Upper lobe of left lung (tissue), 6 donors: Measurements from ENCODE around the gene CNN1. TPM values are rescaled to one million over a fixed set of nuclear protein-coding genes. Genes with fewer than 3 reads are reported as not detected.

Experiments used
- ATAC-seq, 2 donors: fragments of 200-7000 bp; cut with Tn5 transposase; one replicate each; pipeline ENCODE4 v1.9.1; 2022; ENCODE audit warnings: mild to moderate bottlenecking in 2 of 2, moderate library complexity in 2 of 2; ENCODE audit not compliant: low FRiP score in 2 of 2
- DNase-seq, 2 donors: peaks; one replicate each; pipeline ENCODE4 v3.0.0-alpha.2; 2019 to 2020
- H3K27ac ChIP-seq, 4 donors: fragments of 200-600 bp; sonication (generic); one replicate each; pipeline ENCODE4 v1.5.1; 2016 to 2019
- H3K27me3 ChIP-seq, 4 donors: fragments of 200-600 bp; sonication (generic); one replicate each; pipeline ENCODE4 v1.5.1; 2017 to 2019
- H3K36me3 ChIP-seq, 4 donors: fragments of 200-600 bp; sonication (generic); one replicate each; pipeline ENCODE4 v1.5.1; 2016 to 2019
- H3K4me1 ChIP-seq, 4 donors: fragments of 200-600 bp; sonication (generic); one replicate each; pipeline ENCODE4 v1.5.1; 2018 to 2019
- H3K4me3 ChIP-seq, 4 donors: fragments of 200-600 bp; sonication (generic); one replicate each; pipeline ENCODE4 v1.5.1; 2017 to 2019; ENCODE audit warnings: mild to moderate bottlenecking in 2 of 4, moderate library complexity in 1 of 4
- H3K9me3 ChIP-seq, 4 donors: fragments of 200-600 bp; sonication (generic); one replicate each; pipeline ENCODE4 v1.5.1; 2018 to 2019
- CTCF ChIP-seq, 6 experiments: fragments of 450-650 bp in 4 of 6; fragments of 200-600 bp in 2 of 6; sonication (generic) in 2 of 6; IDR thresholded peaks; one replicate each; pipeline ENCODE4 v1.5.1; 2016 to 2019; ENCODE audit warnings: antibody characterized with exemption in 6 of 6
- EP300 ChIP-seq, 4 donors: sonication (generic); formaldehyde crosslinking; IDR thresholded peaks; one replicate each; pipeline ENCODE4 v1.5.1; 2017; ENCODE audit warnings: antibody characterized with exemption in 4 of 4, control low read depth in 2 of 4
- POLR2A ChIP-seq, 4 donors: fragments of 450-650 bp; IDR thresholded peaks; one replicate each; pipeline ENCODE4 v1.5.1; 2016 to 2017; ENCODE audit warnings: antibody characterized with exemption in 4 of 4, mild to moderate bottlenecking in 2 of 4
- POLR2AphosphoS5 ChIP-seq, 2 donors: sonication (generic); formaldehyde crosslinking; IDR thresholded peaks; one replicate each; pipeline ENCODE4 v1.5.1; 2017; ENCODE audit warnings: antibody characterized with exemption in 2 of 2
- WGBS, 2 donors: methylation state at CpG; one replicate each; pipeline ENCODE4 v1.1.5; 2017 to 2018; 5-methylcytosine and 5-hydroxymethylcytosine counted together
- total RNA-seq, 6 donors: library from RNA; depleted of rRNA in 4 of 6; stranded (reverse); fragments of >200 nt in 4 of 6; gene quantifications; one replicate each; pipeline versions ENCODE4 v1.1.0 to v1.2.1, GENCODE V29; 2016 to 2021
- donor health status: DM: no; HTN: no; CAD: no; lungs with moderate emphysema.
- donor health status: DM: no; HTN: yes; CAD: no; lungs with severe emphysema.

The CNN1 gene
- total RNA-seq, 6 donors from 2014 or later, result 3.1 to 47.9 (median 20.7) TPM

- Histone ChIP-seq H3K9me3 (no peaks in the 10 kb centered on the region), H3K4me1 (peaks cover 10 to 16% (median 16%) of the 10 kb centered on the region in 4 donors), H3K27ac (peak overlapping the region; percentile 6 to 77 (median 54)), H3K27me3 (peaks cover 0 to 13% (median 9%) of the 10 kb centered on the region in 4 donors), H3K4me3 (peak overlapping the region in 3 of 4 donors; percentile 20 to 40 (median 23)), H3K36me3 (no peaks in the 10 kb centered on the region)
- ATAC-seq (no peak), DNase-seq (peak in 1 of 2 donors; percentile 78)
- WGBS, 2 donors, result 24 to 25% methylated on average over 17 to 18 of the region's 36 CpGs
- no peak for TF ChIP-seq EP300 (IDR thresholded peaks at IDR 0.05)
- no peak for TF ChIP-seq CTCF (IDR thresholded peaks at IDR 0.05)
- TF ChIP-seq POLR2A (IDR thresholded peaks at IDR 0.05), result no peak
- TF ChIP-seq POLR2AphosphoS5 (IDR thresholded peaks at IDR 0.05), result no peak
Observed at GRCh38 chr19:11539495-11540365, 1.1 kb downstream of the CNN1 start.

- 64 to 83% methylated on average over 4 to 5 of the region's 5 CpGs for WGBS, 2 donors
- Histone ChIP-seq H3K4me3 (peak overlapping the region in 1 of 4 donors; percentile 40), H3K27ac (no peak overlapping the region)
Observed at GRCh38 chr19:11540645-11541044, 2.0 kb downstream of the CNN1 start.

GRCh38 chr19:11541238-11541637, 2.6 kb downstream of the CNN1 start:
- no peak for DNase-seq
- Histone ChIP-seq H3K9me3 (no peaks in the 10 kb centered on the region), H3K27me3 (peaks cover 0 to 13% (median 9%) of the 10 kb centered on the region in 4 donors), H3K36me3 (no peaks in the 10 kb centered on the region), H3K4me1 (peaks cover 3 to 7% (median 6%) of the 10 kb centered on the region in 4 donors), H3K27ac (no peak overlapping the region), H3K4me3 (no peak overlapping the region)
- TF ChIP-seq CTCF (IDR thresholded peaks at IDR 0.05), result no peak
- TF ChIP-seq POLR2A (IDR thresholded peaks at IDR 0.05), result no peak
- no peak for TF ChIP-seq POLR2AphosphoS5 (IDR thresholded peaks at IDR 0.05)
- no peak for TF ChIP-seq EP300 (IDR thresholded peaks at IDR 0.05)
- 65 to 83% methylated on average over 3 of the region's 3 CpGs for WGBS, 2 donors
- no peak for ATAC-seq

More at GRCh38 chr19:11540645-11541044, 2.0 kb downstream of the CNN1 start:
- H3K36me3 ChIP-seq, result no peaks in the 10 kb centered on the region
- H3K4me1 ChIP-seq, result peaks cover 9 to 13% (median 12%) of the 10 kb centered on the region in 4 donors
- ATAC-seq, result no peak
- TF ChIP-seq CTCF (IDR thresholded peaks at IDR 0.05), result no peak
- TF ChIP-seq EP300 (IDR thresholded peaks at IDR 0.05), result no peak
- no peak for TF ChIP-seq POLR2A (IDR thresholded peaks at IDR 0.05)
- no peak for TF ChIP-seq POLR2AphosphoS5 (IDR thresholded peaks at IDR 0.05)
- peak in 1 of 2 donors; percentile 47 for DNase-seq
- H3K9me3 ChIP-seq, result no peaks in the 10 kb centered on the region
- peaks cover 0 to 13% (median 9%) of the 10 kb centered on the region in 4 donors for H3K27me3 ChIP-seq

- H3K27me3 ChIP-seq, result no peaks in the 10 kb centered on the region
- no peak overlapping the region for H3K27ac ChIP-seq
- no peak overlapping the region for H3K4me3 ChIP-seq
- DNase-seq (no peak), ATAC-seq (no peak)
- 89 to 90% methylated on average over 12 to 14 of the region's 14 CpGs for WGBS, 2 donors
- H3K9me3 ChIP-seq, result no peaks in the 10 kb centered on the region
- no peaks in the 10 kb centered on the region for H3K4me1 ChIP-seq
- TF ChIP-seq POLR2A (IDR thresholded peaks at IDR 0.05) (no peak), POLR2AphosphoS5 (IDR thresholded peaks at IDR 0.05) (no peak), EP300 (IDR thresholded peaks at IDR 0.05) (no peak), CTCF (IDR thresholded peaks at IDR 0.05) (no peak)
- H3K36me3 ChIP-seq, result peaks cover 5 to 17% (median 10%) of the 10 kb centered on the region in 4 donors
Observed at GRCh38 chr19:11547929-11548700, 9.5 kb downstream of the CNN1 start.
